Measurements from ENCODE around the gene SHOX.

DNA sequence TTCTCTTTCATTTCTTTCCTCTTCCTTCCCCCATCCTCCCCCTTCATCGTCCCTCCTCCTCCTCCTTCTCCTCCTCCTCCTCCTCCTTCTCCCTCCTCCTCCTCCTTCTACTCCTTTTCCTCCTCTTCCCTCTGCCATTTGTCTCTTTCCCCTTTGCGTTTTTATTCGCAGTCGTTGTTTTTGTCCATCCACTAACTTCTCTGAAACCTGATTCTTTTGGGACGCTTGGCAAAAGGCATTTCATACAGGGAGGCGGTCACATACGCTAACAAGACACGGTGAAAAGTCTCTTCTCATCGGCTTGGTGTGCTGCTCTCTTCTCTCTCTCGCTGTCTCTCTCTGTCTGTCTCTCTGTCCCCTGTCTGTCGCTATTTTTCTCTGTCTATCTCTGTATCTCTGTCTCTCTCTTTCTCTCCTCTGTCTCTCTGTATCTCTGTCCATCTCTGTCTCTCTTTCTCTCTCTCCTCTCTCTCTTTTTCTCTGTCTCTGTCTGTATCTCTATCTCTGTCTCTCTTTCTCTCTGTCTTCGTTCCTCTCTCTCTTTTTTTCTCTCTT, 5.4 kb upstream of the SHOX start:
- TF ChIP-seq, protein P1, sequence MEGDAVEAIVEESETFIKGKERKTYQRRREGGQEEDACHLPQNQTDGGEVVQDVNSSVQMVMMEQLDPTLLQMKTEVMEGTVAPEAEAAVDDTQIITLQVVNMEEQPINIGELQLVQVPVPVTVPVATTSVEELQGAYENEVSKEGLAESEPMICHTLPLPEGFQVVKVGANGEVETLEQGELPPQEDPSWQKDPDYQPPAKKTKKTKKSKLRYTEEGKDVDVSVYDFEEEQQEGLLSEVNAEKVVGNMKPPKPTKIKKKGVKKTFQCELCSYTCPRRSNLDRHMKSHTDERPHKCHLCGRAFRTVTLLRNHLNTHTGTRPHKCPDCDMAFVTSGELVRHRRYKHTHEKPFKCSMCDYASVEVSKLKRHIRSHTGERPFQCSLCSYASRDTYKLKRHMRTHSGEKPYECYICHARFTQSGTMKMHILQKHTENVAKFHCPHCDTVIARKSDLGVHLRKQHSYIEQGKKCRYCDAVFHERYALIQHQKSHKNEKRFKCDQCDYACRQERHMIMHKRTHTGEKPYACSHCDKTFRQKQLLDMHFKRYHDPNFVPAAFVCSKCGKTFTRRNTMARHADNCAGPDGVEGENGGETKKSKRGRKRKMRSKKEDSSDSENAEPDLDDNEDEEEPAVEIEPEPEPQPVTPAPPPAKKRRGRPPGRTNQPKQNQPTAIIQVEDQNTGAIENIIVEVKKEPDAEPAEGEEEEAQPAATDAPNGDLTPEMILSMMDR (IDR thresholded peaks at IDR 0.05; ENCODE audit: borderline replicate concordance, extremely low read depth, low read length, poor library complexity, severe bottlenecking): no peak
- no peak for TF ChIP-seq EZH2 (IDR thresholded peaks at IDR 0.05; ENCODE audit: borderline replicate concordance, low read depth, low read length, severe bottlenecking)
